Measurements from ENCODE around the gene HMCN1.

The HMCN1 gene

GRCh38 chr1:185804206-185804605 is 70.0 kb downstream of the HMCN1 start:
- no peak for DNase-seq (ENCODE audit: low read depth in 2 of 2)

GRCh38 chr1:185804608-185805007 is 70.4 kb downstream of the HMCN1 start:
- no peak for DNase-seq (ENCODE audit: low read depth in 2 of 2)

- DNase-seq (ENCODE audit: low read depth in 2 of 2) = no peak
Measured at GRCh38 chr1:185807275-185807674, 73.1 kb downstream of the HMCN1 start.

- no peak for DNase-seq (ENCODE audit: low read depth in 2 of 2)
Measured at GRCh38 chr1:185808631-185809030, 74.4 kb downstream of the HMCN1 start.

GRCh38 chr1:185811073-185811709 is 77.0 kb downstream of the HMCN1 start:
- DNase-seq (ENCODE audit: low read depth in 2 of 2) = no peak

GRCh38 chr1:185812934-185813333 is 78.7 kb downstream of the HMCN1 start:
- DNase-seq (ENCODE audit: low read depth in 2 of 2) = no peak

GRCh38 chr1:185813401-185813979 is 79.3 kb downstream of the HMCN1 start:
- DNase-seq (ENCODE audit: low read depth in 2 of 2) = no peak

GRCh38 chr1:185816460-185816859 is 82.3 kb downstream of the HMCN1 start:
- no peak for DNase-seq (ENCODE audit: low read depth in 2 of 2)

GRCh38 chr1:185819798-185820197 is 85.6 kb downstream of the HMCN1 start:
- DNase-seq (ENCODE audit: low read depth in 2 of 2) = no peak

- no peak for DNase-seq (ENCODE audit: low read depth in 2 of 2)
Measured at GRCh38 chr1:185821612-185822385, 87.6 kb downstream of the HMCN1 start.

GRCh38 chr1:185823467-185823866 is 89.3 kb downstream of the HMCN1 start:
- DNase-seq (ENCODE audit: low read depth in 2 of 2) = no peak

- no peak for DNase-seq (ENCODE audit: low read depth in 2 of 2)
Measured at GRCh38 chr1:185824106-185824505, 89.9 kb downstream of the HMCN1 start.

GRCh38 chr1:185825556-185825955 is 91.4 kb downstream of the HMCN1 start:
- no peak for DNase-seq (ENCODE audit: low read depth in 2 of 2)

GRCh38 chr1:185834371-185834905 is 100.2 kb downstream of the HMCN1 start:
- DNase-seq (ENCODE audit: low read depth in 2 of 2) = no peak

GRCh38 chr1:185835191-185835590 is 101.0 kb downstream of the HMCN1 start:
- no peak for DNase-seq (ENCODE audit: low read depth in 2 of 2)

- DNase-seq (ENCODE audit: low read depth in 2 of 2) = no peak
Measured at GRCh38 chr1:185837711-185838110, 103.5 kb downstream of the HMCN1 start.

- no peak for DNase-seq (ENCODE audit: low read depth in 2 of 2)
Measured at GRCh38 chr1:185838111-185838510, 103.9 kb downstream of the HMCN1 start.

- DNase-seq (ENCODE audit: low read depth in 2 of 2) = no peak
Measured at GRCh38 chr1:185840880-185841279, 106.7 kb downstream of the HMCN1 start.

GRCh38 chr1:185843297-185843869 is 109.2 kb downstream of the HMCN1 start:
- no peak for DNase-seq (ENCODE audit: low read depth in 2 of 2)

GRCh38 chr1:185843986-185844385 is 109.8 kb downstream of the HMCN1 start:
- DNase-seq (ENCODE audit: low read depth in 2 of 2) = no peak

GRCh38 chr1:185846672-185847444 is 112.7 kb downstream of the HMCN1 start:
- no peak for DNase-seq (ENCODE audit: low read depth in 2 of 2)

GRCh38 chr1:185849014-185849413 is 114.8 kb downstream of the HMCN1 start:
- DNase-seq (ENCODE audit: low read depth in 2 of 2) = no peak

Data from stimulated activated CD8-positive, alpha-beta memory T cell treated with anti-CD3 and anti-CD28 coated beads, Interleukin-2, amount 100 ng/mL, for 48 hours (primary cell).